HCT116 (cell line): ENCODE measurements around the gene CCM2. TPM values are rescaled to one million over a fixed set of nuclear protein-coding genes. Genes with fewer than 3 reads are reported as not detected.

Experiments
- ATAC-seq: fragments of 200-7000 bp; cut with Tn5 transposase; 2 replicates; pipeline ENCODE4 v1.9.1; 2020; ENCODE audit warnings: mild to moderate bottlenecking, moderate library complexity
- BruUV-seq: library from RNA; stranded (reverse); fragments of 400-500 nt; replicated peaks from 2 replicates; lab custom pipeline; 2021; lab: Mats Ljungman, UMichigan
- CTCF ChIA-PET: fragments of 300-600 bp; sonication (Branson Sonifier 250); formaldehyde crosslinking; loops from one replicate; lab custom pipeline; 2021; ENCODE audit warnings: antibody characterized with exemption; lab: Charles Lee
- POLR2A ChIA-PET: fragments of 300-600, 350-600 bp; sonication (Branson Sonifier 250); formaldehyde crosslinking; loops from one replicate; lab custom pipeline; 2021; ENCODE audit warnings: antibody characterized with exemption; lab: Charles Lee
- RAD21 ChIA-PET, 2 experiments: fragments of 300-600 bp; sonication (Branson Sonifier 250); formaldehyde crosslinking; loops; one replicate each; lab custom pipeline; 2023; ENCODE audit warnings: low total read pairs in 2 of 2; ENCODE audit not compliant: uncharacterized antibody in 2 of 2, unreplicated experiment in 2 of 2, low non-redundant PET in 1 of 2; lab: Charles Lee
- DNase-seq: peaks from one replicate; pipeline ENCODE4 v3.0.0-alpha.2; 2010; ENCODE audit warnings: low read depth, low spot score
- H2AFZ ChIP-seq: fragments of 200-600 bp; shearing (Covaris generic), sonication (generic); 2 replicates; pipeline ENCODE4 v1.6.1; 2017; ENCODE audit warnings: low read depth, mixed run types, mixed read lengths, antibody characterized with exemption, low read length; ENCODE audit not compliant: poor library complexity, severe bottlenecking
- H3K27ac ChIP-seq: 2 replicates; pipeline ENCODE4 v1.5.1; 2012; ENCODE audit warnings: low read depth, low read length
- H3K27me3 ChIP-seq: fragments of 200-600 bp; sonication (generic); 2 replicates; pipeline ENCODE4 v1.6.1; 2016; ENCODE audit warnings: mixed run types, low read length, mixed read lengths; ENCODE audit not compliant: insufficient read depth
- H3K36me3 ChIP-seq, 2 experiments: fragments of 200-500 bp in 1 of 2; fragments of 200-600 bp in 1 of 2; sonication (Bioruptor generic) in 1 of 2; sonication (generic) in 1 of 2; 2 replicates each; pipeline versions ENCODE4 v1.5.1 to v1.6.1; 2014 to 2016; ENCODE audit warnings: low read length in 2 of 2, inconsistent platforms in 1 of 2, mixed read lengths in 1 of 2, mixed run types in 1 of 2; ENCODE audit not compliant: insufficient read depth in 2 of 2, control insufficient read depth in 1 of 2
- H3K4me1 ChIP-seq, 2 experiments: fragments of 200-600 bp in 1 of 2; sonication (generic) in 1 of 2; 2 replicates each; pipeline versions ENCODE4 v1.5.1 to v1.6.1; 2012 to 2017; ENCODE audit warnings: low read length in 2 of 2, inconsistent platforms in 1 of 2, mild to moderate bottlenecking in 1 of 2, mixed read lengths in 1 of 2, mixed run types in 1 of 2, moderate library complexity in 1 of 2; ENCODE audit not compliant: insufficient read depth in 2 of 2, control insufficient read depth in 1 of 2
- H3K4me2 ChIP-seq: fragments of 200-600 bp; sonication (generic); 2 replicates; pipeline ENCODE4 v1.6.1; 2017; ENCODE audit warnings: mixed run types, low read length, mixed read lengths
- H3K4me3 ChIP-seq, 2 experiments: fragments of 200-600 bp in 1 of 2; sonication (generic) in 1 of 2; replicated peaks in 1 of 2; 2 replicates each; pipeline ENCODE4 v1.5.1; 2011 to 2016; ENCODE audit warnings: low read length in 2 of 2, control low read depth in 1 of 2, low read depth in 1 of 2, mild to moderate bottlenecking in 1 of 2, mixed read lengths in 1 of 2, mixed run types in 1 of 2
- H3K79me2 ChIP-seq: fragments of 200-600 bp; sonication (generic); 2 replicates; pipeline ENCODE4 v1.6.1; 2017; ENCODE audit warnings: mild to moderate bottlenecking, mixed run types, low read length, moderate library complexity, mixed read lengths; ENCODE audit not compliant: insufficient read depth
- H3K9ac ChIP-seq: fragments of 200-600 bp; sonication (generic); 2 replicates; pipeline ENCODE4 v1.6.1; 2016; ENCODE audit warnings: low read length, mixed read lengths
- H3K9me2 ChIP-seq: fragments of 200-600 bp; sonication (generic), shearing (Covaris generic); 2 replicates; pipeline ENCODE4 v1.6.1; 2017; ENCODE audit warnings: mixed run types, mild to moderate bottlenecking, moderate library complexity; ENCODE audit not compliant: insufficient read depth
- H3K9me3 ChIP-seq, 2 experiments: fragments of 200-500 bp in 1 of 2; fragments of 200-600 bp in 1 of 2; sonication (Bioruptor generic) in 1 of 2; sonication (generic) in 1 of 2; 2 replicates each; pipeline ENCODE4 v1.6.1; 2014 to 2017; ENCODE audit warnings: low read length in 2 of 2, mixed read lengths in 2 of 2, inconsistent platforms in 1 of 2, low read depth in 1 of 2, mild to moderate bottlenecking in 1 of 2, mixed run types in 1 of 2, moderate library complexity in 1 of 2; ENCODE audit not compliant: control insufficient read depth in 1 of 2, insufficient read depth in 1 of 2
- H4K20me1 ChIP-seq: fragments of 200-600 bp; sonication (generic), shearing (Covaris generic); 2 replicates; pipeline ENCODE4 v1.6.1; 2017; ENCODE audit warnings: mixed run types, mild to moderate bottlenecking, moderate library complexity; ENCODE audit not compliant: insufficient read depth
- CBX3 ChIP-seq: IDR thresholded peaks from 2 replicates; pipeline ENCODE4 v1.6.1; 2012; ENCODE audit warnings: low read depth
- ELF1 ChIP-seq: IDR thresholded peaks from 2 replicates; pipeline ENCODE4 v1.6.1; 2012; ENCODE audit warnings: low read depth, borderline replicate concordance
- EZH2 ChIP-seq: fragments of 200-600 bp; sonication (generic); IDR thresholded peaks from 2 replicates; pipeline ENCODE4 v1.6.1; 2017; ENCODE audit warnings: antibody characterized with exemption, mixed run types
- EZH2phosphoT487 ChIP-seq: fragments of 200-600 bp; IDR thresholded peaks from 2 replicates; pipeline ENCODE4 v1.6.1; 2018; ENCODE audit warnings: antibody characterized with exemption, borderline replicate concordance
- FOSL1 ChIP-seq: IDR thresholded peaks from 2 replicates; pipeline ENCODE4 v1.6.1; 2012; ENCODE audit warnings: low read depth
- JUND ChIP-seq: IDR thresholded peaks from 2 replicates; pipeline ENCODE4 v1.6.1; 2012
- POLR2A ChIP-seq: IDR thresholded peaks from 2 replicates; pipeline ENCODE4 v1.7.0; 2011; ENCODE audit warnings: borderline replicate concordance; ENCODE audit not compliant: insufficient read depth, insufficient read length; ENCODE audit errors: extremely low read depth
- SIN3A ChIP-seq: IDR thresholded peaks from 2 replicates; pipeline ENCODE4 v1.6.1; 2012; ENCODE audit warnings: low read depth
- SRF ChIP-seq: IDR thresholded peaks from 2 replicates; pipeline ENCODE4 v1.6.1; 2012; ENCODE audit warnings: low read depth
- TCF7L2 ChIP-seq: IDR thresholded peaks from 2 replicates; pipeline ENCODE4 v1.7.0; 2011; ENCODE audit warnings: borderline replicate concordance, inconsistent platforms; ENCODE audit not compliant: insufficient read depth, insufficient read length; ENCODE audit errors: extremely low read depth
- intact Hi-C: fragments of 100-400 bp; cut with micrococcal nuclease; formaldehyde crosslinking; loops from 2 replicates; pipeline ENCODE4 v1.10.0; 2022
- total RNA-seq: library from RNA; stranded (reverse); gene quantifications from one replicate; pipeline ENCODE4 v1.2.1, GENCODE V29; 2021; ENCODE audit not compliant: unreplicated experiment
- TF ChIP-seq, protein P1 (sequence below): IDR thresholded peaks from 2 replicates; pipeline ENCODE4 v1.6.1; 2012; ENCODE audit warnings: low read depth
- TF ChIP-seq, protein P2 (sequence below): IDR thresholded peaks from 2 replicates; pipeline ENCODE4 v1.6.1; 2012
- TF ChIP-seq, protein P3 (sequence below): IDR thresholded peaks from 2 replicates; pipeline ENCODE4 v1.6.1; 2012

CCM2 gene
- total RNA-seq, 1 experiment from 2014 or later: 34.4 TPM

DNA sequence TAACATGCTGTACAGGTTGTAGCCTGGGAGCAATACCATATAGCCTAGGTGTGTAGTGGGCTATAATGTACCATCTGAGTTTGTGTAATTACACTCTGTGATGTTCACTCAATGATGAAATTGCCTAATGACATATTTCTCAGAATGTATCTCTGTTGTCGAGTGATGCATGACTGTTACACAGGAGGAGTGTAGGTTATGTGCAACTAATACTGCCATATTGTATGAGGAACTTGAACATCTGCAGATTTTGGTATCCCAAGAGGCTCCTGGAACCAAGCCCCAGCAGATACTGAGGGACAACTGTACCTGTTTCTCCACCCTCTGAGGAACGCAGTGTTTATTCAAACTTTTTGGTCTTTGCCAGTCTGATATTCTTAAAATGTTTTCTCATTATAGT lies 50.2 kb downstream of the CCM2 start:
- no peaks in the 10 kb centered on the region; a peak in 1 of 4 replicates for H3K36me3 ChIP-seq
- RAD21 ChIA-PET: no interaction called here
- no peaks in the 10 kb centered on the region for H4K20me1 ChIP-seq
- no peak for ATAC-seq
- H3K9me3 ChIP-seq: no peaks in the 10 kb centered on the region
- no peak overlapping the region for H3K4me3 ChIP-seq
- TF ChIP-seq FOSL1 (no peak), EZH2 (no peak), JUND (no peak), TCF7L2 (no peak), POLR2A (no peak)
- TF ChIP-seq, protein P1, sequence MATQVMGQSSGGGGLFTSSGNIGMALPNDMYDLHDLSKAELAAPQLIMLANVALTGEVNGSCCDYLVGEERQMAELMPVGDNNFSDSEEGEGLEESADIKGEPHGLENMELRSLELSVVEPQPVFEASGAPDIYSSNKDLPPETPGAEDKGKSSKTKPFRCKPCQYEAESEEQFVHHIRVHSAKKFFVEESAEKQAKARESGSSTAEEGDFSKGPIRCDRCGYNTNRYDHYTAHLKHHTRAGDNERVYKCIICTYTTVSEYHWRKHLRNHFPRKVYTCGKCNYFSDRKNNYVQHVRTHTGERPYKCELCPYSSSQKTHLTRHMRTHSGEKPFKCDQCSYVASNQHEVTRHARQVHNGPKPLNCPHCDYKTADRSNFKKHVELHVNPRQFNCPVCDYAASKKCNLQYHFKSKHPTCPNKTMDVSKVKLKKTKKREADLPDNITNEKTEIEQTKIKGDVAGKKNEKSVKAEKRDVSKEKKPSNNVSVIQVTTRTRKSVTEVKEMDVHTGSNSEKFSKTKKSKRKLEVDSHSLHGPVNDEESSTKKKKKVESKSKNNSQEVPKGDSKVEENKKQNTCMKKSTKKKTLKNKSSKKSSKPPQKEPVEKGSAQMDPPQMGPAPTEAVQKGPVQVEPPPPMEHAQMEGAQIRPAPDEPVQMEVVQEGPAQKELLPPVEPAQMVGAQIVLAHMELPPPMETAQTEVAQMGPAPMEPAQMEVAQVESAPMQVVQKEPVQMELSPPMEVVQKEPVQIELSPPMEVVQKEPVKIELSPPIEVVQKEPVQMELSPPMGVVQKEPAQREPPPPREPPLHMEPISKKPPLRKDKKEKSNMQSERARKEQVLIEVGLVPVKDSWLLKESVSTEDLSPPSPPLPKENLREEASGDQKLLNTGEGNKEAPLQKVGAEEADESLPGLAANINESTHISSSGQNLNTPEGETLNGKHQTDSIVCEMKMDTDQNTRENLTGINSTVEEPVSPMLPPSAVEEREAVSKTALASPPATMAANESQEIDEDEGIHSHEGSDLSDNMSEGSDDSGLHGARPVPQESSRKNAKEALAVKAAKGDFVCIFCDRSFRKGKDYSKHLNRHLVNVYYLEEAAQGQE: no peak
- H2AFZ ChIP-seq: no peak overlapping the region
- no peak overlapping the region for H3K27ac ChIP-seq
- H3K79me2 ChIP-seq: no peaks in the 10 kb centered on the region; the same call in 1 of the 2 replicates
- intact Hi-C loops: no loop called here
- no TSS peak for BruUV-seq
- H3K27me3 ChIP-seq: no peaks in the 10 kb centered on the region
- H3K9me2 ChIP-seq: no peaks in the 10 kb centered on the region
- H3K4me2 ChIP-seq: no peak overlapping the region
- no peak for DNase-seq
- H3K9ac ChIP-seq: no peak overlapping the region
- POLR2A ChIA-PET: no interaction called here
- CTCF ChIA-PET: no interaction called here
- peaks cover 0 to 16% of the 10 kb centered on the region in 2 experiments; a peak in 2 of 4 replicates for H3K4me1 ChIP-seq

DNA sequence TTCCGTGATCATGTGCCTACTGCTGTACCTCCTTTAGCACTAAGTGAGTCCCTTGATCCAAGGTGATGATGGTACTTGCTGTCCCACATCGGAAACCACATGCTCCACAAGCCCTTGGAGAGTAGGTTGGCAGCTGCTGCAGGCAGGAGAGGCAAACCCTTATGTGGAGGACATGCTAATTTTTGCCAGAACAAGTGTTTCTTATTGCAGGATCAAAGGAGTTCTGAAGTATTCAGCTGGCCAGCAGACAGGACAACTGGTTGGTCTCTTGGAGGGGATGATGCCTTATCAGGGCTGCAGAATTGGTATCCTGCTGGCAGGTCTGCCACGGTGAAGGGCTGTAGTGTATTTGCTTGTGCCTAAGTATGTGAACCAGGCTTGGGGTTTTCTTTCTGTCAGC lies 52.0 kb downstream of the CCM2 start:
- Histone ChIP-seq H2AFZ (no peak overlapping the region), H3K4me1 (peaks cover 0 to 16% of the 10 kb centered on the region in 2 experiments; a peak in 2 of 4 replicates), H3K4me2 (no peak overlapping the region), H3K9me3 (no peaks in the 10 kb centered on the region), H3K9me2 (no peaks in the 10 kb centered on the region), H3K27me3 (no peaks in the 10 kb centered on the region), H3K9ac (no peak overlapping the region), H3K79me2 (no peaks in the 10 kb centered on the region; the same call in 1 of the 2 replicates), H4K20me1 (no peaks in the 10 kb centered on the region), H3K36me3 (no peaks in the 10 kb centered on the region; a peak in 1 of 4 replicates), H3K4me3 (no peak overlapping the region), H3K27ac (no peak overlapping the region)
- intact Hi-C loops: no loop called here
- ChIA-PET POLR2A (no interaction called here), CTCF (no interaction called here), RAD21 (no interaction called here)
- ATAC-seq: no peak
- no peak for DNase-seq
- no TSS peak for BruUV-seq
- TF ChIP-seq CBX3 (no peak), SRF (no peak), TCF7L2 (no peak), EZH2phosphoT487 (no peak), POLR2A (no peak), ELF1 (no peak), SIN3A (no peak)
- TF ChIP-seq, protein P2, sequence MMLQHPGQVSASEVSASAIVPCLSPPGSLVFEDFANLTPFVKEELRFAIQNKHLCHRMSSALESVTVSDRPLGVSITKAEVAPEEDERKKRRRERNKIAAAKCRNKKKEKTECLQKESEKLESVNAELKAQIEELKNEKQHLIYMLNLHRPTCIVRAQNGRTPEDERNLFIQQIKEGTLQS: no peak
- TF ChIP-seq, protein P3, sequence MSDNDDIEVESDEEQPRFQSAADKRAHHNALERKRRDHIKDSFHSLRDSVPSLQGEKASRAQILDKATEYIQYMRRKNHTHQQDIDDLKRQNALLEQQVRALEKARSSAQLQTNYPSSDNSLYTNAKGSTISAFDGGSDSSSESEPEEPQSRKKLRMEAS: no peak
- TF ChIP-seq, protein P1: no peak
